HG03558 (cell line): ENCODE measurements around the gene PRKG1.

Experiments used
- ATAC-seq: cut with Tn5 transposase; IDR thresholded peaks from one replicate; pipeline ENCODE4 v1.9.1; 2021; ENCODE audit warnings: moderate number of reproducible peaks; ENCODE audit not compliant: unreplicated experiment; ENCODE audit errors: extremely low read depth

Gene PRKG1

DNA sequence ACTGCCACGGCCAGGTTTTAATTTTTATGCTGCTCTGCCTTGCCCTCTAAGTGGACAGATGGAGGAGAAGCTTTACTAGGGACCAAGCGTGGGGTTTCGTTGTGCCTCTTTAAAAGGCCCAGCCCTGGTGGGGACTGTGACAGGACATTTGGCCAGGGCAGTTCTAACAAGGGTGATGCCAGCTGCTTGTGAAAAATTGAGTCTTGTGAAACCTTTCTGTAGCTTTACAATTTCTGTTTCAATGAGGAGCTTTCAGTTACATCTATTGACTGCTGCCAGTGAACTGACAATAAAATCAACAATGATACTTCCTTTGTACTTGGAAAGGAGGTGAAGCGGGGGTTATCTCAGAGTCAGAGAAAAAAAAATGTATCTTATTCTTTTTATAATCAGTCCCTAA is 858.2 kb downstream of the PRKG1 start:
- no peak for ATAC-seq

DNA sequence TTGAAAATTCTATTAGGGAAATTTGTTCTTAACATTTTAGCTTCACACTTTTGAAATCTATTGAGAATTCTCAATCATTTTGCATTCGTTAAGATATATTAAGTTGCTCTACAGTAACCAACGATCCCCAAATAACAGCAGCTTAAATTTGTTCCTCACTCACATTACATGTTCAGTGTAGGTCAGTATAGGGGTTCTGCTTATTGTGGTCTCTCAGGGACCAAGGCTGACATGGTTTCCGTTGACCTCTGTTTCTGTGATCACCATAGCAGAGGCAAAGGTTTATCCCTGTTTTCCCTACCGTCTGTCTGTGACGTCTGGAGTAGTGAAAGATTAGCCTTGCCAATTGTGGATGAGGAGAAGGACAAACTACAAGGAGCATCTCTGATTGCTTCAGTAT is 860.1 kb downstream of the PRKG1 start:
- ATAC-seq = no peak

DNA sequence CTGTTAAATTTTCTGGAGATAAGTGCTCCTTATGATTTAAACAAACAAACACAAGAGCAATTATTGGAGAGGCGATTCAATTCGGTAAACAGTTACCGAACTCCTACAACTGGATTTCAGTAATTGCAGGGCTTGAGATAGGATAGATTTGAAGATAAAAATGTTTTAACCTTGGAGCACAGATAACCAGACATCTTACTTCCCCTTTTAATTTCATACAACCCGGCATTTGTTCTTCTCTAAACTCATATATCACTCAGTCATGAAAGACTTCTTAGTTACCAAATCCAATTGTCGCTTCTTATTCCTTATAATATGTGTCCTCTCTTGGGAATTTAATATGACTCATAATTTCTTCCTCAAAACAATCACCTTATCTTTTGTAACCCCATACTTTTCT is 861.1 kb downstream of the PRKG1 start:
- no peak for ATAC-seq

DNA sequence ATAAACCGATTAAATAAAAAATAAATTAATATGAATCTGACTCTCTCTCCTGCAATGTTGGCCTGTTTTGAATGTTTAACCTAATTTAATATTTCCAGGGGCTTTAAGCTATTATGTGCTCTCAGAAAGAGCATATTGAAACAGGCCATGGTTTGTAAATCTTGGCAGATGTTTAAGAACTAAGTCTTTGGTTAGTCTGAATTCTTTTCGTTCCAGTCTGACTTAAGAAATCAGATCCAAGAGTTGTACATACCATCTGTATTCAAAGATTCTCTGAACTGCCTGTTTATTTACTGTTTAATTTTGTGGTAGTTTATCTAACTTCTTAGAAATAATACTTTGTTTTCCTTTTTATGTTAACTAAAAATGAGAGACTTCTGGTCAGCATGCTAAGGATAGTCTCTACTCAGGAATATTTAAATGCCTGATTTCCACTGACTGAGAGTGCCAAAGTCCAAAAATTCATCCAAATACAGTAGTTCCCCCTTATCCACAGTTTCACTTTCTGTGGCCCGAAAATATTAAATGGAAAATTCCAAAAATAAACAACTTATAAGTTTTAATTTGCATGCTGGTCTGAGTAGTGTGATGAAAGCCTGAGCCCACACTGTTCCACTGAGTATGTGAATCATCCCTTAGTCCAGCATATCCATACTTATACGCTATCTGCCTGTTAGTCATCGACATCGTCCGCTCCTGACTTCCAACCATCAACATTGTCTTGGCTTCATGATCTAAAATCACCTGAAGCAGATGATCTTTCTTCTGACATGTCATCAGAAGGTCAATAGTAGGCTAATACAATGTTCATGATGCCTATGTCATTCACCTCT is 863.2 kb downstream of the PRKG1 start:
- ATAC-seq = no peak

DNA sequence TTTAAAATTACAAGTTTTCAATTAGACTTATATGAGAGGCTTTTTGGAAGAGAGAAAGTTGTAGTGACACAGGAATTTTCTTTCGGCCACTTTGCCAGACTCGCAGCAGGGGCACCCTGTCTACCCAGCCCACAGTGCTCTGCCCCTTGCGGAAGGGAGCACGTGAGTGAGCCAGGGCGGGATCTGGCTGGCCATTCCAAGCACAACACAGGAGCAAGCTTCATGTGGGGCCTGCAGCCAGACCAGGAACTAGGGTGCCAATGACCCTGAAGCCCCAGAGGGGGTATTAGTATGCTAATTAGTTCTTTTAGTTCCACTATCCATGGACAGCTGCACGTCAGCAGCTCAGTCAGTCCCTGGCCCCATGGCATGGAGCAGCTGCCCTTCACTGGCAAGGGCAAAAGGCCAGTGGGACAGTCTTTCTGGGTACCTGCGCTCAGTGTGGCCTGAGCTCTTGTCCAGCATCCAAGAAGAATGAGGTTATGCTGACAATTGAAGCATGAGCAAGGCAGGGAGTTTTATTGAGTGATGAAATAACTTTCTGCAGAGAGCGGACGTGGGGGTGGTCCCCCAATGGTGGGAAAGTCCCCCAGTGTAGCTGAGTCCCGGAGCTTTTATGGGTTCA is 876.2 kb downstream of the PRKG1 start:
- ATAC-seq = no peak

DNA sequence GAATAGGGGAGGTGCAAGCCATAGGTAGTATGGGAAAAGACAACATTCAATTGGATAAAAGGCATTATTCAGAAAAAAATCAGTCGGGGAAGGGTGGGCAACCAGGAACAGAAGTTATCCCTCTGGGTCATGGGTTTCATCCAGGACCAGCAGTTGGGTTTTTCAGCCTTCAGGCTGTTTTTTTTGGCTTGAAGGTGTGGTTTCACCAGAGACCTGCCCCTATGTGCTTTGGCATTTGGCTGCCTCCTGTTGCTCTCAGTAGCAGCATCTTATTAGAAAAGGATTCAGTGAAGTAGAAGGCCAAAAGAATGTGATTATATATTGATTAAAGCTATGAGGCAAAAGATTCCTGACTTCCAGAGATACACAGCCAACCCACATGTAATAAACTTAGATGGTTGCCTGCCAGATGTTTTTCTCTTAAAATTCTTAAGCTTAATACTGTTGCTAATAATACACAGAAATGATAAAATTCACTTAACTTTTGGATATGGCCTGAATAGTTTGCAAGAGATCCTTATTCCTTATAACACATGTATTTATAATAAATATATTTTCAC is 876.8 kb downstream of the PRKG1 start:
- ATAC-seq = no peak

DNA sequence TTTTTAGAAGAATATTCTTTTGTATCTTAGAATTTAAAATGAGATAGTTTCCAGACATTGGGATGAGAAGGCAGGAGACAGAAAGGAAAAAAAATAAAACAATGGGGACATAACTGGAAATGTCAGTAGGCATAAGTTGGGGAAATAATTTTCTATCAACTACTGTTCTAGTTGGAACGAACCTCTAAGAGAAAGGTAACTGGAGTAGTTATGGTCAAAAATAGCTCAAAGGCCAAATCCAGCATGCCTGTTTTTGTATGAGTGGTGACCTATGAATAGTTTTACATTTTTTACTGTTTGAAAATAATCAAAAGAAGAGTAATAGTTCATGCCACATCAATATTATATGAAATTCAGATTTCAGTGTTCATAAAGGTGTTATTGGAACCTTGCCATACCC is 877.3 kb downstream of the PRKG1 start:
- no peak for ATAC-seq

DNA sequence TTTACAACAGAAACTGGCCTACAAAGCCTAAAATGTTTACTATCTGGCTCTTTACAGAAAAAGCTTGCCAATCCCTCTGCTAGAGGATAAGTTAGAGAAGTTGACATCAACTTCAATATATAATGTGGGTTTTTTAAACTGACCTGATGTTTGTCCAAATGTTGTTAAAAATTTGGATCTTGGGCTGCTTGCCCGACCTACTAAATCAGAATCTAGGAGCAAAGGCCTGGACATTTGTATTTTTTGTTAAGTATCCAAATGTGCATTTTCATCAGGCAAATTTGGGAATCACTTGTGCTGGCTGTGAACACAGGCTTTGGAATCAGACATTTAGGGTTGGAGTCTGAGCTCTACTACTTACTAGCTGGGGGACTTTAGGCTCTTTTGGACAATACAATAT is 877.8 kb downstream of the PRKG1 start:
- no peak for ATAC-seq

DNA sequence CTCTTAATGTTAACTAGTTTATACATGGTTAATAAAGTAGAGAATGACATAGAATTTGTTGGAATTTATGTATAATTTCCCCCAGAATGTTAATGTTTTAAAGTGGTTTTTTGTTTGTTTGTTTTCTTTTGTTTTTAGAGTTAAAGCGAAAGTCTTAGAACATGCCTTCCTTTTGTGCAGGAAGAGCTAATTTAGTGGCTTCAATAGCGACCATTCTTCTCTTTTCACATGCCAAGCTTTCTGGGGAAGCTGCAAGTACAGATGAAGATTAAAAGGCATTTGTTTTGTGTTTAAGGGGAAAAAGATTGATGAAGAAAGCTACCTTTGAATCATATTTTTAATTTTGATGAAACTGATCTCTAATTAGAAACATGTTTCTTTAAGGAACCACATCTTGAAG is 881.4 kb downstream of the PRKG1 start:
- no peak for ATAC-seq

DNA sequence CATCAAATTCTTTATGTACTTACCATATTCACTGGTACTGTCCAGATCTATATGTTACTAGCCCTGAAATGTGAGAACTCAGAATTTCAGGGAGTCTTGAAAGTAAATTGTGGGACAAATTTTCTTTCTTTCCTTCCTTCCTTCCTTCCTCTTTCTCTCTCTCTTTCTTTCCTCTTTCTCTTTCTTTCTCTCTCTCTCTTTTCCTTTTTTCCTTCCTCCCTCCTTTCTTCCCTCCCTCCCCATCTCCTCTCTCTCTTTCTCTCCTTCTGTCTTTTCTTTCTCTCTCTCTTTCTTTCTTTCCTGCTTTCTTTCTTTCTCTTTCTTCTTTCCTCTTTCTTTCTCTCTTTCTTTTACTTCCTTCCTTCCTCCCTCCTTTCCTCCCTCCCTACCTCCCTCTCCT is 882.5 kb downstream of the PRKG1 start:
- no peak for ATAC-seq

DNA sequence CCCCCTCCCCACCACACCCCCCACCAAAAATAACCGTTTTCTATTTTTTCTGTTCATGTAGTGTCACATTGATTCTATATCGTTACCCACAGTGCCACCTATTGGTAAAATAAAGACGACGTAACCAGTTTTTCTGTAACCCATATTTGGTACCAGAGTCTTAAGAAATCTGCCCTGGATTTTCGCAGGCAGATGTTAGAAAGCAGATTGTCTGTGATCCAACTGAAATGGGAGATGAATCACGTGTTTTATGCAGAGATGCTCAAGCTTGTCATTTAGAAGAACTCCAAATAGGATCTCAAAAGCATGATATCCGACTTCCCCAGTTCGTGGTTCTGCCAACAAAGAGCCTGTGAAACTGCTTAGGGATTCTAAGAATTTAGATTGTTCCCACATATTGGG is 886.2 kb downstream of the PRKG1 start:
- no peak for ATAC-seq

DNA sequence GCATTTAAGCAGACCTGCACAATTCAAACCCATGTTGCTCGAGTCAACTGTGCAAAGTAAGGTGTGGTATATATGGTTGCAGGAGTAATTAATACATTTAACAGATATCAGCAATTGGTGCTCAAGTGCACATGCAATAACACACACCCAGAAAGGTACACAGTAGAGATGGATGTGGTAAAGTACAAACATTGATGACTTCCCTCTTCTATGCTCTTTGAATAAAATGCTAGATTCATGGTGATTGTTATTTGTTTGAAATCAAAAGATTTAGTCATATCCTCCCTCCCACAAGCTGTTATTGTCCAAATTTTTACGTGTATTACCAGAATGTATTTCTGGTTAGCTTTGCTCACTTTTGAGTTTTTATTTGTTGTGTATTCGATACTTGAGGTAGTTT is 887.1 kb downstream of the PRKG1 start:
- no peak for ATAC-seq

DNA sequence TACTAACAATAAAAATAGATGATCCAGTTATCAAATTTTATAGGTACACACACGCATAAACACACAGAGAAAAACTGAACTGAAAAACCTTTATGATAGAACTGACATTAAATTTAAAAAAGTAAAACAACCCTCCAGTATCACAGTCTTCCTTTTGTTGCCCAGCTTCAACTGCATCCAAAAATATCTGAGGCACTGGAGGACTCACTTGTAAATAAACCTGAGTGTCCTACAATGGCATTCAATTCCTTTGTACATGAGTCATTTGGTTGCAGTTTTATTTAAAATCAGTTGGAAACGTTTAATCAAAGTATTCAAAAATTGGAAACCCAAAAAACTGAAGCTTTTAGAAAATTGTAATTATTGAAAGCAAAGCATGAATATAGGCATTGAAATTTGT is 890.3 kb downstream of the PRKG1 start:
- ATAC-seq = no peak

DNA sequence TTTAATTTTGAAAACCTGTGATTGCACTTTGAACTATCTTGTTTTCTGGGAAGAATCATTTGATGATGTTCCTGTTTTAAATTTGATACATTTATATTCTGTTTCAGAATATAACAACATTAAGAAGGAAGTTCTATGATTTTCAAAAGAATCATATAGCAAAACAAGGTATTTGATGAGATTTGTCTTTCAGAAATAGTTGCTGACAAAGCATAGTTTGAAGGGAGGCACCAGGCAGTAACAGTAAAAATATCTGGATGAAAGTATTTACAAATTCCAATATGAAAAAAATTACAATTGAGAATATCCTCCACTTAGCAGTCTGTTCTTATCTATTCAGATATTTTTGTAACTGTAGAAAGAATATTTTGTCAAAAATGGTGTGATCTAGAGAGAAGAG is 891.2 kb downstream of the PRKG1 start:
- no peak for ATAC-seq

DNA sequence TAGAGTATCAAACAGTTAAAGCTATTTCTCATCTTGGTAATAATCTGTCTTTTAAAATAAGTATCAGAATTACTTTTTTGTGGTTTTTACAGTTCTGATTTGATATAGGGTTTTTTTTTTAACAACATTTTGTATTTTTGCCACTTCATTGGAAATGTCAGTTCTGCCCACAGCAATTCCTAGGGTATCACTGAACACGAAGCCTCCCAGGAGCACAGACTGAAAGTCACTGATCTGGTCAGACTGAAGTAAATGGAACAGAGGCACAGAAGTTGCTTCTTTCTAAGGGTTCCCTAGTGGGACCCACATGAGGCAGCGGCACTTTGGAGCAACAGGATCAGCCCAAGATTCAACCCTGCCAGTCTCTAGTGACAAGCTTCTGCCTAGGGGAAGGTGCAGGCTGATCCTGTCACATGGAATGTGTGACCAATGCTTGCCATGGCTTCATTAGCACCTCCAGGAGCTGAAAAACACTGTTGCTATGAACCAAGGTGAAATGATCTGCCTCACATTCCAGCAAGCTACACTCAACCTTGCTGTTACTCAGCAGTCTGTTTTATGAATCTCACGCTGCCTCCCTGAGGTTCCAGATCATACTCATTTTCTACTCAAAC is 898.6 kb downstream of the PRKG1 start:
- no peak for ATAC-seq

DNA sequence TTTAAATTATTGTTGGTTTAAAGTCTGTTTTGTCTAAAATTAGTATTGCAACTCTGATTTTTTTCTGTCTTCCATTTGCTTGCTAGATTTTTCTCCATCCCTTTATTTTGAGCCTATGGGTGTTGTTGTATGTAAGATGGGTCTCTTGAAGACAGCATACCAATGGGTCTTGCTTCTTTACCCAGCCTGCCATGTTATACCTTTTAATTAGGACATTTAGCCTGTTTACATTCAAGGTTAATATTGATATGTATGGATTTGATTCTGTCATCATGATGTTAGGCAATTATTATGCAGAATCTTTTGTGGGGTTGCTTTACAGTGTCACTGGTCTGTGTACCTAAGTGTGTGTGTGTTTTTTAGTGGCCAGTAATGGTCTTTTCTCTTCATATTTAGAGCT is 906.5 kb downstream of the PRKG1 start:
- ATAC-seq = no peak

DNA sequence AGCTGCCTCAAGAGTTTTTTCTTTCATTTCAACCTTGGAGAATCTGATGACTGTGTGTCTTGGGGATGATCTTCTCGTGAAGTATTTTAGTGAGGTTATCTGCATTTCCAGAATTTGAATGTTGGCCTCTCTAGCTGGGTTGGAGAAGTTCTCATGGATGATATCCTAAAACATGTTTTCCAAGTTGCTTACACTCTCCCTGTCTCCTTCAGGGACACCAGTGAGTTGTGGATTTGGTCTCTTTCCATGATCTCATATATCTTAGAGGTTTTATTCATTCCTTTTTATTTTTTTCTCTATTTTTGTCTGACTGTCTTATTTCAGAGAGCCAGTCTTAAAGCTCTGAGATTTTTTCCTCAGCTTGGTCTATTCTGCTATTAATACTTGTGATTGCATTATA is 907.4 kb downstream of the PRKG1 start:
- no peak for ATAC-seq

DNA sequence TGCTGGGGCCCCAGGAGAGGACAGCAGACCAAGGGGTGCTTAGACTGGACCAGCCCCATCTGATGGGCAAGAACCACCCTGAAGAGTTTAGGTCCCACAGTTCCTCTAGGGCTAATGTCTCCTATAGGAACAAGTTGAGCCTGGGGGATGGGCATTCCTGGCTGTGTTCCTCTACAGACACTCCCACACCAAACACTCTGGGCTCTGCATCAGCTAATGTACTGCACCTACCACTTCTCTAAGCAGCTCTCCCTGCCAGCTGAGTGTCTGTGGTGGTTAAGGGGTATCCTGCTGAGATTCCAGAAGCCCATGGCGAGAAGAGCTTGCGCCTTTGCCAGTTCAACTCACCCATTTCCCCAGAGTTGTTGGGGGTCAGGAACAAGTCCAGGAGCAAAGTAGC is 909.2 kb downstream of the PRKG1 start:
- ATAC-seq = no peak

DNA sequence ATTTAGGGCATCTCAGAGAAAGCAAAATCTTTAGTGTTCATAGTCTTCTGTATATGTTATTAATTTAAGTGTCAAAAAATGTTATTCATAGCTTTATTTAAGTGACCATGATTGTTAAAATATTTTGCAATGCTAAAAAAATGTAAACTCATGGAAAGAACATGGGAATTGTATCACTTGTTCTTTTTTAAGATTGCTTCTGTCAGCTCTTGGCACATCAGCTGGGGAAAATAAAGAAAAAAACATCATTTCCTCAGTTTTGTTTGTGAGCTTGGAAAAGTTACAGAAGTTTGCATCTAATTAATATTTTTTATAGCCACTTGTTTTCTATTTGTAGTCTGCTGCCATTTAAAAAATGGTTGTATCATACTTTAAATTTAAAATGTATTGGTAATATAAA is 911.0 kb downstream of the PRKG1 start:
- ATAC-seq = no peak

DNA sequence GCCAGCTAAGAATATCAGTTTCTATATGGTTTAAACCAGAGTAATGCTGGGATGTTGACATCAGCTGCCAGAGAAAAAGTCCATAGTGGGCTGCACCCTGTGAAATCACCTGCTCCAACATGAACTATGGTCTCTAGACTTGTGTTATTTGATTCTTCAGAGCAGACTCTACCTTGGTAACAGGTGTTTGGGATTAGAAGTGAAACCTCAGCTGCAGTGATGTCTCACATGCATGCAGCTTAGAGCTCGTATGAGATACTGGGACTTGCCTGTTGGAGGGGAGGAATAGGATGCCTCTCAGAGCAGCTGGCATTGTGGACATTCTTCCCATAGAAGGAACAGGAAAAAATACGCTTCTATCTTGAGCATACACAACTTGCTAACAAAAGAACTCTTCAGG is 912.2 kb downstream of the PRKG1 start:
- ATAC-seq = no peak

DNA sequence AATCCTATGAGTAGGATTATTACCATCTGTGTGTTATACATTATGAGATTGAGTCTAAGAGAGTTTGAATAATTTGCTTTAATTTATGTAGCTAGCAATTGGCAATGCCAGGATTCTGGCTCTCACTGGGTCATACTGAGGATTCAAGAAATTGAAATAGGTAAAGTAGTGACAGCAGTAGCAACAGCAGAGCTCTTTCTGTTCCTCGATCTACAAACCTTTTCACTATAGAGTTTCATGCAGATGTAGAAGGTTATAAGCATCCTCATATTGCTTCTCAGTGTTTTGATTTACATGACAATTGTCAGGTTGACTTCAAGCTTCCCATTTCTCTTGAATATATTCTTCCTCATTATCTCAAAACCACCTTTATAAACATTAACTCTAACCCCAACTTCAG is 919.2 kb downstream of the PRKG1 start:
- ATAC-seq = no peak
